Stimulated activated CD8-positive, alpha-beta memory T cell treated with anti-CD3 and anti-CD28 coated beads, Interleukin-12 subunit alpha, Interleukin-12 subunit beta, amount 100 ng/mL, for 24 hours (primary cell): ENCODE results near the gene LRRC3.
"Not testable (repeated sequence)": the region's sequence is repeated elsewhere in the genome, so short reads cannot be mapped to it uniquely, and the experiment has no call there.

Experiments
- DNase-seq: peaks from one replicate; pipeline ENCODE4 v3.0.0-alpha.2; 2020; ENCODE audit errors: extremely low read depth

The LRRC3 gene

GRCh38 chr21:44478124-44478800 lies 23.0 kb downstream of the LRRC3 start:
- no peak for DNase-seq

- DNase-seq: no peak
Measured at GRCh38 chr21:44478801-44479167, 23.5 kb downstream of the LRRC3 start.

GRCh38 chr21:44479556-44480199 lies 24.4 kb downstream of the LRRC3 start:
- not testable (repeated sequence) for DNase-seq

- DNase-seq: no peak
Measured at GRCh38 chr21:44480200-44481053, 25.1 kb downstream of the LRRC3 start.

GRCh38 chr21:44482581-44483287 lies 27.4 kb downstream of the LRRC3 start:
- DNase-seq: no peak

- no peak for DNase-seq
Measured at GRCh38 chr21:44483288-44484237, 28.3 kb downstream of the LRRC3 start.

GRCh38 chr21:44484498-44485253 lies 29.4 kb downstream of the LRRC3 start:
- DNase-seq: no peak

- DNase-seq: no peak
Measured at GRCh38 chr21:44485254-44485793, 30.0 kb downstream of the LRRC3 start.

- DNase-seq: no peak
Measured at GRCh38 chr21:44485796-44486195, 30.5 kb downstream of the LRRC3 start.

- DNase-seq: no peak
Measured at GRCh38 chr21:44486302-44486701, 31.0 kb downstream of the LRRC3 start.

- no peak for DNase-seq
Measured at GRCh38 chr21:44487831-44488230, 32.5 kb downstream of the LRRC3 start.

GRCh38 chr21:44489962-44490361 lies 34.7 kb downstream of the LRRC3 start:
- DNase-seq: no peak

GRCh38 chr21:44490405-44490804 lies 35.1 kb downstream of the LRRC3 start:
- no peak for DNase-seq

GRCh38 chr21:44490816-44491215 lies 35.5 kb downstream of the LRRC3 start:
- no peak for DNase-seq

- DNase-seq: no peak
Measured at GRCh38 chr21:44492567-44493385, 37.5 kb downstream of the LRRC3 start.

- no peak for DNase-seq
Measured at GRCh38 chr21:44494418-44494817, 39.1 kb downstream of the LRRC3 start.

GRCh38 chr21:44494956-44495355 lies 39.6 kb downstream of the LRRC3 start:
- DNase-seq: no peak

GRCh38 chr21:44495611-44496563 lies 40.6 kb downstream of the LRRC3 start:
- DNase-seq: no peak
